HG02973 (cell line): Measurements from ENCODE around the gene PLA2G2A.
"Not testable (repeated sequence)": the region's sequence is repeated elsewhere in the genome, so short reads cannot be mapped to it uniquely, and the experiment has no call there.

ENCODE experiments used
- ATAC-seq: cut with Tn5 transposase; IDR thresholded peaks from one replicate; pipeline ENCODE4 v1.9.1; 2021; ENCODE audit warnings: moderate library complexity; ENCODE audit not compliant: unreplicated experiment

PLA2G2A gene

DNA sequence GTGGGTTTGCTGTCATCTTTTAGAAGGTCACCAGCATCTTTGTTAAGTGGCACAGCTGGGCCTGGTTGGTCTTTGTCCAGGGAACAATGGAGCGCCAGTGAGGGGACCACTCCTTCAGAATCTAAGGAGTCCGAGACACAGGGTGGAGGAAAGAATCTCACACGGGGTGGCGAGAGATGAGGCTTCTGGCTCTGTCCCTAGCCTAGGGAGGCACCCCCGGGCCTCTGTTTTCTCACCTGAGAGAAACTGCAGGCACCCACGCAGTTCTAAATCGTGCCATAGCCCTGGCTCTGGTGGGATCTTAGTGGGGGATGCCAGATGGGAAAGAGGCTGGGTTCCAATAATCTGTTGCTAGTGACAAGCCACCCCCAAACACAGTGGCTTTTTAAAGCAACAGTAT lies 45.1 kb downstream of the PLA2G2A start:
- no peak for ATAC-seq

DNA sequence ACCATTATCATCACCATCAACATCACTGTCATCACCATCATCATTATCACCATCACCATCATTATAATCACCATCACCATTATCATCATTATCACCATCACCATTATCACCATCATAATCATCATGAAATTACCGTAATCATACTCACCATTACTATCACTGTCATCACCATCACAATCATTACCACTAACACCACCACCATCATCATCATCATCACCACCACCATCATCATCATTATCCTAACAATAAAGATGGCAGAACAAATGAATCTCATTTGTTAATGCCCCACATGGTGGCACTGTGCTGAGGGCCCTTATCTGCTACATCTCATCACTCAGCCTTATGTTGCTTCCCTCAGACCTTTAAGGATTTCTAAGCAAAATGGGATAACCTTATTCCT lies 46.6 kb downstream of the PLA2G2A start:
- ATAC-seq = no peak

DNA sequence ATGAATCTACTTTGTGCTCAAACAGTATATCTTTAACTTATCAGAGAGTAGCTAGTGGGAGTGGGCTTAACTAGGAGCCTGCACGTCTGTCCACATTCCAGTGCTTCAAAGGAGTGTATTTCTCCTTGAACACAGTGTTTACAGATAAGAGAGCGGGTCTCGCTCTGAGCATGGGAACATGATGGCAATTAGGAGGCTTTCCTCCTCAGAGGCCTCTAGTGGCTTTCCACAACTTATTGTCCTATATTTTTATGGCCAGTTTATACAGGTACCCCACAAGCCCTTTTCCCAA lies 52.3 kb downstream of the PLA2G2A start:
- ATAC-seq = not testable (repeated sequence)

DNA sequence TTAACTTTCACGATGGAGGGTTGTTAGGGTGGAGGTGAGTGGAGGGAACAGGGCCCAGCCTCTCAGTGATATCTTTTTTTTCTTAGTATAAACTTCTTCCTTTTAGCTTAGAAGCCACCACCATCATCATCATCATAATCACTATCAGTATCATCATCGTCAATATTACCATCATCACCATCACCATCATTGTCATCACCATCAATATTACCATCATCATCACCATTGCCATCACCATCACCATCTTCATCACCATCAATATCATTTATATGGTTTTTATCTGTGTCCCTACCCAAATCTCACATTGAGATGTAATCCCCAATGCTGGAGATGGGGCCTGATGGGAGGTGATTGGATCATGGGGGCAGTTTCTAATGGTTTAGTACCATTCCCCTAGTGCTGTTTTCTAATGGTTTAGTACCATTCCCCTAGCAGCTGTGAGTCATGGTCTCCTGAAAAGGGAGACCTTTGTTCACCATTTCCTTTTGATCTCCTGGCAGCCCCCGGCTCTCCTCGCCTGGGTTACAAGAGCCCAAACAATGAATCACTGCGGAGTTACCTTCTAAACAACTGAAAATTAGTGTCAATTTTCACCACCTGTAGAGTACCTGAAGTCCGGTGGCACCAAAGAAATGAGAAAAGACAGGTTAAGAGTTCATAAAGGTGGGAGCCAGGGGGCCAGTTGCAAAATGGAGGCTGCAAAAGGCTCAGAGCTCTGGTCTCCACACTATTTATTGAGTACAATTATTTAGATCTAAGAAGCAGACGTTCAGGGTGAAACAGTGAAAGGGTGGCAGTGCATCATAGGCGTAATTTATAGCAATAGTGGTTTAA lies 52.9 kb downstream of the PLA2G2A start:
- no peak for ATAC-seq
